GM10847 (cell line): ENCODE results near the gene GLIS1.

Experiments used
- POLR2A ChIP-seq: IDR thresholded peaks from 2 replicates; pipeline ENCODE4 v1.6.1; 2011; ENCODE audit not compliant: insufficient read length; ENCODE audit errors: extremely low read depth

Gene GLIS1

GRCh38 chr1:53738205-53739108 lies 507 bp downstream of the GLIS1 start:
- no peak for TF ChIP-seq POLR2A

- no peak for TF ChIP-seq POLR2A
Measured at GRCh38 chr1:53737648-53738204, 1.2 kb downstream of the GLIS1 start.

- no peak for TF ChIP-seq POLR2A
Measured at GRCh38 chr1:53736290-53736689, 2.7 kb downstream of the GLIS1 start.

- no peak for TF ChIP-seq POLR2A
Measured at GRCh38 chr1:53735681-53736080, 3.3 kb downstream of the GLIS1 start.

- no peak for TF ChIP-seq POLR2A
Measured at GRCh38 chr1:53735261-53735660, 3.7 kb downstream of the GLIS1 start.

DNA sequence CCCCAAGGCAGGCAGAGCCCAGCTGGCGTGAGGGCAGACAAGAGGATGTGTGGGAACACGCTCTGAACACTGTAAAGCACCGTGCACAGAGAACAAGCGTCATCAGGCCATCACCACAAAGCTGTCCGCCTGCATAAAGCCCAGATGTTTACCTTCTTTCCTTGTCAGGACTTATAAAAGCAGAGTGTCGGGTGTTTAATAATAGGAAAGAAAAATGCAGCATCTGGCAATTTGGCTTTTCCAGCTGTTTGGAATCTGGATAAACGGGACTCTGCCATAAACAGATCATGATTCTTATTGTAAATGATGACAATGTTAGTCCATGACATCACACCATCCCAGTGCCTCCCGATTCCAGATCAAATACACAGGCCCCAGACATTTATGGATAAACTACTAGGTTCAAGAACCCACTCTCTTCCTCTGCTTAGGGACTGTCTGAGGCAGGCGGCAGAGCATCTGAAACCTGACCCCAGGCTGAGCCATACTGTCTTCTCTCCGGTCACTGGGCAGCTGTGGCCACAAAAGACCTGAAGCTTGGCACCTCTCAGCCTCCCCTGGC lies 4.2 kb downstream of the GLIS1 start:
- no peak for TF ChIP-seq POLR2A

DNA sequence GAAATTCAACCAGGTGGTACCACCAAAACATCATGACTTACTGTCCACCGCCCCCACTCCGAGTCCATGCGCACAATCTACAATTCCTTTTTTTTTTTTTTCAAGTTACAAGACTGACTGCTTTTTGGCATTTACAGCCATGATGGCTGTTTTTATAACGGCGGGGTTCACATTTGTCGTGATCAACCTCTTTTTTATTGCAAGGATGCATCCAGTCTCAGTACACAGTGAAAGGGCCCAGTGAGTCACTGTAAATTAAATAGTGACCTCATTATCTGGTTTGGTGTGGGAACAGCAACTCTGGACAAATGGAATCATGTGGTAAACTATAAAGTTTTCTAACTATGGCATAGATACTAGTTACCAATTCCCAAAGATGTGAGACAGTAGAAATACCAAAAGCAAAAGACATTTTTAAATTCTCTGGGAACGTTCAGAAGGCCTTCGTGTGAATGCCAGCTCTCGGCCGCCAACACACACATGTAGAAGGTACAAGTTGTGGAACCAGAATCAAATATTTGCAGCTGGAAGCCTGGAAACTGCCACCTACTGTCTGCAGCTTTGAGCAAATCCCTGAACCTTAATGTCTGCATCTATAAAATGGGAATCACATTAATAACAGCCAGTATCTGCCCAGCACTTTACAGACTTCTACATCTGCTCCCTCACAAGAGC lies 4.9 kb downstream of the GLIS1 start:
- TF ChIP-seq POLR2A, result no peak

- no peak for TF ChIP-seq POLR2A
Measured at GRCh38 chr1:53733447-53733931, 5.5 kb downstream of the GLIS1 start.

DNA sequence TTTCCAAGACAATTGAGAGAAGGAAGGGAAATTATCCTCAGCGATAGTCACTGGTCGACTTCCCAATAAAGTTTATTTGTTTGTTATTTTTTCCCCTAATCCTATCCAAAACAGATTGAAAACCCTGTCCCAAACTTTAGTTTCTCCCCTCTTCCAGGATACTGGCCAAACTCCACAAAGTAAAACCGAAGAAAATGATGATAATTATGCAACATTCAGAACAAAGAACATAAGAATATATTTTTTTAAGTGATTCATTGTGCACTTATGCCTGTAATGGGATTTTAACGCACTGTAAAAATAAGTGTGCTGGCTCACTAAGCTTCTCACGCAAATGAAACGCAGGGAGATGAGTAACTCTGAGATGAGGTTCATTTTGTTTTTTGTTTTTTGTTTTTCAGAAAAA lies 6.0 kb downstream of the GLIS1 start:
- no peak for TF ChIP-seq POLR2A

DNA sequence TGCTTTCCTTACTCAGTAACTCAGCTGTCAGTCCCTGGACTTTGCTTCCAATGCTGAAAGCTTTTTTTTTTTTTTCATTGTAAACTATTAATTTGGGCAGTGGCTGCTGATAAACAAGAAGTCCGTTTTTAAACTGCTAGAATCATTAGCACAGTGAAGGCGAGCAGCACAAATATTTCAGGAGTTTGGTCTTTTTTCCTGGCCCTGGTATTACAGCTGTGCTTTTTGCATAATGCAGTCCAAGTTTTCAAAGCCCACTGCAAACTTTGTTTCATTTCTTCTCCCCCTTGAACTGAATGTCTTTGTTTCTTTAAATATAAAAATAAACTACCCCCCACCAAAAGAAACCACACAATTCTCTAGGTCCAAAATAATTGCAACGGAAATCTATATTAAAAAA lies 6.6 kb downstream of the GLIS1 start:
- no peak for TF ChIP-seq POLR2A

DNA sequence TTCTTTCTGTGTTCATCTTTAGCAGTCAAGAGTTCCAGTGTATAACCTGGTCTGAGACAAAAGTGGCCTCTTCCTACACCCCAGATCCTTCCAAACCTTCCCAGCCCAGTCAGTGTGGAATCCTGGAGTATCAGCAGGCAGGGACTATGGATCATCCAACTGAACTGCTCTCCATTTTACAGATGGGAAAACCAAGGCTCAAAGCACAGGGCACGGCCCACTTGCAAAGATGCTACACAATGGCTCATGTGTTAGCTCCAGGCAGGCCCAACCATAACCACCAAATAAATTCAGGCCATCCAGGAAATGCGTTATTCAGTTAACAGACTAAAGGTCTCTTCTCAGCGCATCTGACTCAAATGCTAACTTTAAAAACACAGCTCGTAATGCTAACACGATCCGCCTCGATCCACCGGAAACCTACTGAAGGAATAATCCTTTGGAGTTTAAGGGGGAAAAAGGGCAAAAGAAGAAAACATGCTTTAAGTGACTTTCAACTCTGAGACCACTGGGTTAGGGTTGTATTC lies 7.1 kb downstream of the GLIS1 start:
- TF ChIP-seq POLR2A, result no peak

- no peak for TF ChIP-seq POLR2A
Measured at GRCh38 chr1:53731043-53731600, 7.8 kb downstream of the GLIS1 start.

DNA sequence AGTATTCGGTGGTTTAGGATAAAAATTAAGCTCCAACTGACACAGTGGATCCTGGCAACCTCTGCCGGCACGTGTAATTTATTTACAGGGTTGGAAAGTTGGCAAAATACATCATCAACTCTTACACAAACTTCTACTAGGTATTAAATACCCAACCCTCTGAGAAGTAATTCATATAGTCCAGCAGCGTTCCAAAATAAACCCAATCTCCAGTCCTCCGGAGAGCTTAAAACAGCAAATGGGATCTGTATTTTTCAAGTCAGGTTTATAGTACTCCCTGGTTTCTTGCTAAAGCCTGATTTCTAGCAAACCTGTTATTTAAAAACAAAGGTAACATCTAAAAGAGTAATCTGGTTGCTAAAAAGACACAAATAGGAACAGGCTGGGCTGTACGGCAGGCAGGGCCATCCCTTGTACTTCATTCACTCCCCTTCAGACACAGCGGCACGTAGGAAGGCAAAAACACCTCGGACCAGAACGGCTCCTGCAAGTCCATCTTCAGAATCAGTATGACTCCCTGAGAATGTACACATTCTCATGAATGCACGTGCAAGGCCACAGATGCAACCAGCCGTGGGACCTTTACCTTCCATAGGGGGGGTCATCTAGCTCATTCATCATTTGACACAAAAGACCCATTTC lies 8.6 kb downstream of the GLIS1 start:
- no peak for TF ChIP-seq POLR2A

- no peak for TF ChIP-seq POLR2A
Measured at GRCh38 chr1:53729456-53730223, 9.3 kb downstream of the GLIS1 start.
